ENCODE data around the gene PLXNA2. TPM values are rescaled to one million over a fixed set of nuclear protein-coding genes. Genes with fewer than 3 reads are reported as not detected.

PLXNA2 gene
- total and polyA plus RNA-seq, 9 donors: 17.8 to 43.3 (median 35.1) TPM

DNA sequence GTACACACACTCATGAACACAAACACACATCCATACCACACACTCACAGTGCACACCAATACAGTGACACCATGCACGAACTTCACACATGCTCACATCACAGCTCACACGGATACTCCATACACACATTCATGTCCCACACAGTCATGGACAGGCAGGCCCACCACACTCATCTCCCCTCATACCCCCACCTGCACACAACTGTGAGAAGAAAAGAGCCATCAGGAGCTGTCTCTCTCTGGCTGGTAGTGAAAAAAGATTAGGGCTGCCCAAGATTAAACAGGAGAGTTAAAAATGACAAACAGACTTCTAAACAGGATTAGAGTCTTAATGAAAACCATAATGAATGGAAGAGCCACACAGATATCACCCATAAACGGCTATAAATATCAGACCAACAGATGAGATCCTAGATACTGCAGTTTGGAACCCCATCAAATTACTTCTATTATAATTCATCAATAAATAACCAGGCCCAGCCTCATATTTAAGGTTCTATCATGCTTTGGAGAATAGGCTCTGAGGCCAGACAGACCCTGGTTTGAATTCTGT, 122.3 kb downstream of the PLXNA2 start:
- Histone ChIP-seq H3K9me3 (replicated peaks; ENCODE audit: control insufficient read depth, low read depth, low read length) (no peaks in the 10 kb centered on the region), H3K36me3 (ENCODE audit: control insufficient read depth, insufficient read depth, low read length) (peaks cover 24% of the 10 kb centered on the region), H3K27ac (ENCODE audit: low read length) (no peak overlapping the region), H3K27me3 (ENCODE audit: control insufficient read depth, insufficient read depth, low read length) (no peaks in the 10 kb centered on the region), H3K4me1 (ENCODE audit: control insufficient read depth, insufficient read depth, low read length) (peaks cover 17% of the 10 kb centered on the region), H3K4me3 (ENCODE audit: low read length) (no peak overlapping the region)
- 100% methylated on average over 2 of the region's 3 CpGs for WGBS (ENCODE audit: insufficient coverage)
- no peak for DNase-seq

DNA sequence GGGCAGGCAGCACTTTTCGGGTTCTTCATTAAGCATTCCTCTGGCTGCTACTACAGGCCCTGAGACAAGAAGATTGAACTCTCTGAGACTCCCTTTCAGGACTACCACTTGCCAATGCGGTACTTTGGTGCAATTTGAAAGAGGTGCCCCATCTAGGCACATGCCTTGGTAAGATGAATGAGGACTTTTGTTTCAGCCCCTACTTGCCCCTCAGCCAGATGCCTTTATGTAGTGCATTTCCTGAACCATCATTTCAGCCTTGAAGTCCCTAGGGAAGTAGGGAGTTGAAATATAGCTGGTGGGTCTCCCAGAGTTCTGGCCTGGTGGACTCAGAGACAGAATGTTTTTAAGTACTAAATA, 123.8 kb downstream of the PLXNA2 start:
- Histone ChIP-seq H3K4me3 (ENCODE audit: low read length) (no peak overlapping the region), H3K27me3 (ENCODE audit: control insufficient read depth, insufficient read depth, low read length) (no peaks in the 10 kb centered on the region), H3K9me3 (replicated peaks; ENCODE audit: control insufficient read depth, low read depth, low read length) (no peaks in the 10 kb centered on the region), H3K4me1 (ENCODE audit: control insufficient read depth, insufficient read depth, low read length) (peaks cover 20% of the 10 kb centered on the region), H3K27ac (ENCODE audit: low read length) (no peak overlapping the region), H3K36me3 (ENCODE audit: control insufficient read depth, insufficient read depth, low read length) (peaks cover 21% of the 10 kb centered on the region)
- no CpG with 5 or more reads among the region's 2 CpGs for WGBS (ENCODE audit: insufficient coverage)
- no peak for DNase-seq

DNA sequence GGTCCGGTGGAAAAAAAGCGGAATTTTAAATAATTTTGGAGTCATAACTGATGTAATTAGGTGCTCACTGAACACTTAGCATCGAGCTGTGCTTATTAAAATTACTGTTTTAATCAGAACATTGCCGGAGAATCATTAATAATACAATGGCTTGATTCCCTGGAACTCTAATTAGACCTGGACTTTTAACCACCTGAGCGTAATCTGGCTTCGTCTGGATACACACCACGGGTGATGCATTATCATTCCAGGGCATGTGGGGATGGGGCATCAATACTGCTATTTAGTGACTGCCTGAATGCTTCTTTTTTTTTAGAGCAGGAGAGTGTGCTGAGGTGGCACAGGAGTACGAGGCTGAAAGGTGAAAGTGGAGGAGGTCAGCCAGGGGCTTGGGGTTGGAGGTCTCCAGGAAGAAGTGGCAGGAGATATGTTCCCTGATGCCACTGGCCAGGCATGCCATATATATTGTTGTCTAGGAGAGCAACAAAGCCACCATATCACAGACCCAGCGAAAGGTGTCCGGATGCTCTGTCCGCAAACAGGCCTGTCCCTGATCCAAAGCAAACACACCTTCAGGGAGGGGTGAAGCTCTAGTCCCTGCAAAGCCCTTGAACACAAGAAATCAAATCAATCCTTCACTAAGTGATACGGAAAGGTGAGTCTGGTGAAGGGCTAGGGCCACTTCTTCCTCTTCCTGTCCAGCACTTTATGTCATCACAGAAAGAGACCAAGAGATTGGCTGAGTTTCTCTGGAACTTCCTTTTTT, 125.2 kb downstream of the PLXNA2 start:
- Histone ChIP-seq H3K9me3 (replicated peaks; ENCODE audit: control insufficient read depth, low read depth, low read length) (no peaks in the 10 kb centered on the region), H3K36me3 (ENCODE audit: control insufficient read depth, insufficient read depth, low read length) (peaks cover 21% of the 10 kb centered on the region), H3K27me3 (ENCODE audit: control insufficient read depth, insufficient read depth, low read length) (no peaks in the 10 kb centered on the region), H3K4me3 (ENCODE audit: low read length) (no peak overlapping the region), H3K4me1 (ENCODE audit: control insufficient read depth, insufficient read depth, low read length) (peaks cover 20% of the 10 kb centered on the region), H3K27ac (ENCODE audit: low read length) (no peak overlapping the region)
- no peak for DNase-seq
- WGBS (ENCODE audit: insufficient coverage): 100% methylated on average over 2 of the region's 12 CpGs

DNA sequence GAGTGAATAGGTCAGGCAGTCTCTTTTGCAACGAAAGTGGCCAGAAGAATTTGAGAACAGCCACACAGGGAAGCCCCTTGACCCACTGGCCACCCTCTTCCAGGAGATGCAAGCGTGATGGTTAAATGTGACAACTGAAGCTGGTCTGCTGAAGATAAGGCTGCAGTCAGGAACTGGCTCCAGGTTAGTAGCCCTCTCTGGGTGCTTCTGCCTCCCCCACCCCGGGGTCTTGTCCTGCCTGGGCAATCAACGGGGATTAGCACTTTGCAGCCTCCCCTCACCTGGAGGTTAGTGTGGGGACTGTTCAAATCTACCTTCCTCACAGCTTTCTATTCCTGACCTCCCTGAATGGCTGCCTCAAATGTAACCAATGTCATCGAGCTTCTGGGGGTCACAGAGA, 125.9 kb downstream of the PLXNA2 start:
- Histone ChIP-seq H3K27ac (ENCODE audit: low read length) (peak overlapping the region; percentile 74), H3K4me3 (ENCODE audit: low read length) (no peak overlapping the region), H3K27me3 (ENCODE audit: control insufficient read depth, insufficient read depth, low read length) (no peaks in the 10 kb centered on the region), H3K36me3 (ENCODE audit: control insufficient read depth, insufficient read depth, low read length) (peaks cover 21% of the 10 kb centered on the region), H3K9me3 (replicated peaks; ENCODE audit: control insufficient read depth, low read depth, low read length) (no peaks in the 10 kb centered on the region), H3K4me1 (ENCODE audit: control insufficient read depth, insufficient read depth, low read length) (peaks cover 20% of the 10 kb centered on the region)
- no CpG with 5 or more reads among the region's 5 CpGs for WGBS (ENCODE audit: insufficient coverage)
- DNase-seq: no peak

DNA sequence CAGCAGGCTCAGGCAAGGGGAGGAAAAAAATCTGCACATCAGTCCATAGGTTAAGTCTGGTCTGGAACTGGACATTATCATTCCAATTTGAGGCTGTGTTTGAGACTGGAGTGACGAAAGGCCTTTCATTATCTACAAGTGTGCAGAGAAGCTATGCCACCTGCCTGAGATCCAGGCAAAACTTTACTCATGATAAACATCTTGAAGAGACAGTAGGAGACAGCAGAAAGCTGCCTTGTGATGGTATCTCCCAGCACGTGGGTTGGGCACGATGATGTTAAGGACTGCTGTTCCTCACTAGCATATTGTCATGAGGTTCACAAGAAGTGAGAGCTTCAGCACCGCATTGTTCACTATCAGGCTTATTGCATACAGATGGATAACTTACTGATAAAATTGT, 126.4 kb downstream of the PLXNA2 start:
- WGBS (ENCODE audit: insufficient coverage): 67% methylated on average over 1 of the region's 4 CpGs
- H3K27ac ChIP-seq (ENCODE audit: low read length): peak overlapping the region; percentile 74
- H3K4me1 ChIP-seq (ENCODE audit: control insufficient read depth, insufficient read depth, low read length): peaks cover 23% of the 10 kb centered on the region

DNA sequence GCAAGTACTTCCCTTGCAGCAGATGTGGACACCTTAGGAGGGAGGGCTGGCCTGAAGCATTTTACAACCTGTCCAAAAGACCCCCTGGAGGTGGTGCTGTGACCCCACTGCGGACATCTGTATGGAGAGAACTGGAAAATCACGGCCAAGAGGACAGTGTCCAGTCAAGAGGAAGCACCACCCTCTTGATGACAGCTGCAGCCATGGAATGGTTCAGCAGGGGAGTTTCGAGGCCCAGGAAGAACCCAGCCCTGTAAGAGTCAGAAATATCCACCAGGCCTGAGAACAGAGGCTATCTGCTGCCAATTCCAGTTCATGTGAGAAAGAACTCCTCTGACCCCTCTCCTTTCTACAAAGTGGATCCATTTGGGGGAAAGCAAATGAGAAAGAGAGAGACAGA, 126.8 kb downstream of the PLXNA2 start:
- Histone ChIP-seq H3K4me1 (ENCODE audit: control insufficient read depth, insufficient read depth, low read length) (peaks cover 23% of the 10 kb centered on the region), H3K27ac (ENCODE audit: low read length) (peak overlapping the region; percentile 74), H3K4me3 (ENCODE audit: low read length) (no peak overlapping the region), H3K27me3 (ENCODE audit: control insufficient read depth, insufficient read depth, low read length) (no peaks in the 10 kb centered on the region), H3K9me3 (replicated peaks; ENCODE audit: control insufficient read depth, low read depth, low read length) (no peaks in the 10 kb centered on the region), H3K36me3 (ENCODE audit: control insufficient read depth, insufficient read depth, low read length) (peaks cover 19% of the 10 kb centered on the region)
- DNase-seq: peak; percentile 78
- 22% methylated on average over 3 of the region's 3 CpGs for WGBS (ENCODE audit: insufficient coverage)

More for the DNA sequence above, 126.4 kb downstream of the PLXNA2 start:
- H3K9me3 ChIP-seq (replicated peaks; ENCODE audit: control insufficient read depth, low read depth, low read length): no peaks in the 10 kb centered on the region
- DNase-seq: no peak
- H3K27me3 ChIP-seq (ENCODE audit: control insufficient read depth, insufficient read depth, low read length): no peaks in the 10 kb centered on the region
- peaks cover 21% of the 10 kb centered on the region for H3K36me3 ChIP-seq (ENCODE audit: control insufficient read depth, insufficient read depth, low read length)
- no peak overlapping the region for H3K4me3 ChIP-seq (ENCODE audit: low read length)

DNA sequence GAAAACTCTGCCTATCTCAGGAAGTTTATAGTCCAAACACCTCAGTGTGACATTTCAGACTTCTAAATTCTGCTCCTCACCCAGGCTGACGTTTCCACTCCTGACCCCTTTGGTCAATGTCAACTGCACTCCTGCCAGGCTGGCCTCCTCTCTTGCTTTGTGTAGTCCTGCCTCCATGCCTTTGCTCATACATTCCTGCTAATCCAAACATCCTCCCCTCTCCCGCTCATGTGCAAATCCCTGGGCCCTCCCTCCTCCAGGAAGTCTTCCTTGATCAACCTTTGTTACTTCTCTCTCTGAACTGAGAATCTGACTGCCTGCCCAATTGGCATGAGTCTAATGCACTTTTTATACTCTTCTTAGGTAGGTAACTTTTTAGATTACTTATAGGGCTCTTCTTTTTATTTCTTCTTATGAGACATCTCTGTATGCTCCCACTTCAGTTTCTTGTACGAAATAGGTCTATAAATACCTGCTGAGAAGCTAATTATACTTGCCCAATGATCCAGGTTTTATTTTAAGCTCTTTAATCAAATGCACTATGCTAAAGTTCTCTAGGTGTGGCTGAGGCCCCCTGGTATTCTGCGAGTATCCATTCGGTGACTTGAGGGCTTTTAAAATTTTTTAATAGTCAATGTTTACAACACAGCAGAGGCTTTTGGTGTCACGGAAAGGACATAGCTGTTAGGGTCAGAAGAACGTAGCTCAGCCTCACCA, 128.1 kb downstream of the PLXNA2 start:
- Histone ChIP-seq H3K9me3 (replicated peaks; ENCODE audit: control insufficient read depth, low read depth, low read length) (no peaks in the 10 kb centered on the region), H3K4me1 (ENCODE audit: control insufficient read depth, insufficient read depth, low read length) (peaks cover 31% of the 10 kb centered on the region), H3K36me3 (ENCODE audit: control insufficient read depth, insufficient read depth, low read length) (peaks cover 18% of the 10 kb centered on the region), H3K27ac (ENCODE audit: low read length) (no peak overlapping the region), H3K4me3 (ENCODE audit: low read length) (no peak overlapping the region), H3K27me3 (ENCODE audit: control insufficient read depth, insufficient read depth, low read length) (no peaks in the 10 kb centered on the region)
- WGBS (ENCODE audit: insufficient coverage): 45% methylated on average over 2 of the region's 7 CpGs
- no peak for DNase-seq

DNA sequence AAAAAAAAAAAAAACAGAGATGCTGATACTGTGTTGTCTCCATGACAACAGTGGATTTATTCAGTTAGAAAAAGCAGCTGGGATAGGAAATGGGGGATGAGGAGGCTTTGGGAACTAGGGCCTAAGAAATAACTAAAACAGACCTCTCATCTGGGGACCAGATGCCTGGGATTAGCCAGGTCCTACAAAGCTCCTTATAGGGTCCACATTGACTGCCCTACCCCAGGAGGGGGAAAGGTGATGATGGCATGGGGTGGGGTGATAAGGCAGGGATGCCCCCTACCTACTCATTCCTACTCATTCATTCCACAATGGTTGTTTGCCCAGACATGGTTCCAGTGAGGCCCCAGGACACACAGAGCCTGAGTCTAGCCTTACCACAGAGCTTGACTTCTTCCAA, 131.2 kb downstream of the PLXNA2 start:
- Histone ChIP-seq H3K4me3 (ENCODE audit: low read length) (no peak overlapping the region), H3K36me3 (ENCODE audit: control insufficient read depth, insufficient read depth, low read length) (peaks cover 3% of the 10 kb centered on the region), H3K4me1 (ENCODE audit: control insufficient read depth, insufficient read depth, low read length) (peaks cover 55% of the 10 kb centered on the region), H3K9me3 (replicated peaks; ENCODE audit: control insufficient read depth, low read depth, low read length) (no peaks in the 10 kb centered on the region), H3K27me3 (ENCODE audit: control insufficient read depth, insufficient read depth, low read length) (no peaks in the 10 kb centered on the region), H3K27ac (ENCODE audit: low read length) (no peak overlapping the region)
- DNase-seq: no peak

DNA sequence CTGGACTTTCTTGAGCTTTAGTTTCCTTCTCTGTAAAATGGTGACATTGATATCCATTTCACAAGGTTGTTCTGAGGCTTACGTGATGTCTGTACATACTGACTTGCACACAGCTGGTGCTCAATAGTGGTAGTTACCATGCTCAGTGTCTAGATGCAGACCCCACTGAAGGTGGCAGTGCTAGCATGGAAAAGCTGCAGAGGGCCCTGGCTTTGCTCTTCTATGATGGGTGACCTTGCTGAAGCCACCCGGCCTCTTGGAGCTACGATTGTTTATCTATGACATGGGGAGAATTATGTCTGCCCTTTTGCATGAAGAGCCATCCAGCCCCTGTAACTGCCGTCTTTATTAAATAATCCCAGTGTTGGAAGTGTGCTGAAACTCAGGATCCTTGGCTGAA, 131.8 kb downstream of the PLXNA2 start:
- Histone ChIP-seq H3K9me3 (replicated peaks; ENCODE audit: control insufficient read depth, low read depth, low read length) (no peaks in the 10 kb centered on the region), H3K27me3 (ENCODE audit: control insufficient read depth, insufficient read depth, low read length) (no peaks in the 10 kb centered on the region), H3K36me3 (ENCODE audit: control insufficient read depth, insufficient read depth, low read length) (no peaks in the 10 kb centered on the region), H3K4me3 (ENCODE audit: low read length) (no peak overlapping the region), H3K4me1 (ENCODE audit: control insufficient read depth, insufficient read depth, low read length) (peaks cover 55% of the 10 kb centered on the region), H3K27ac (ENCODE audit: low read length) (no peak overlapping the region)
- WGBS (ENCODE audit: insufficient coverage): 81% methylated on average over 3 of the region's 4 CpGs
- DNase-seq: no peak

DNA sequence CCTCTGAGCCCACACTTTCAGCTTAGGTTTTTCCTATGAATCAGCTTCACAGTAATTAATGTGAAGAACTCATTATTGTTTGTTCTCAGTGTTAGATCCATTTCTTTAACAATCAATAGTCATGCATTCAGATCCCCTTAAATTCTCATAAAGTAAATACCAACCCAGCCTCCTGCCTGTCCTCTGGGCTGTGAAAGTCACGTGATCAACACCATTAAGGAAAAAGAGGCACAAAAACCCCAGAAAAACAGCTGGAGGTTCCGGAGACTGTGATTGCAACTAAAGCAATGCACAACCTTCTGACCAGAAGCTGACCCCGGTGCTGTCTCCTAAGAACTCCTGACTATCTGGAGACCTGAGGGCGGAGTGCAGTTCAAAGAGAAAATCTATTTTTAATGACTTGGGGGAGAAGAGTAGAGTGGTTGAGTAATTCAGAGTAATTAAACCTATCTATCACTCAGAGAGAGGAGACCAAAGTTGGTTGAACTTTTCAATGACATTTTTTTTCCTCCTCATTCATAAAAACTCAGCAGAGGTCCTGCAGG, 132.5 kb downstream of the PLXNA2 start:
- no peak for DNase-seq
- Histone ChIP-seq H3K27me3 (ENCODE audit: control insufficient read depth, insufficient read depth, low read length) (no peaks in the 10 kb centered on the region), H3K27ac (ENCODE audit: low read length) (no peak overlapping the region), H3K4me3 (ENCODE audit: low read length) (no peak overlapping the region), H3K36me3 (ENCODE audit: control insufficient read depth, insufficient read depth, low read length) (no peaks in the 10 kb centered on the region), H3K4me1 (ENCODE audit: control insufficient read depth, insufficient read depth, low read length) (peaks cover 55% of the 10 kb centered on the region), H3K9me3 (replicated peaks; ENCODE audit: control insufficient read depth, low read depth, low read length) (no peaks in the 10 kb centered on the region)
- WGBS (ENCODE audit: insufficient coverage): 62% methylated on average over 2 of the region's 4 CpGs

Measured in muscle of leg (tissue), 11 donors.